ENCODE data around the gene PPP1R13B.

Gene PPP1R13B

GRCh38 chr14:103716091-103716801 lies 131.1 kb downstream of the PPP1R13B start:
- FAIRE-seq (no peak), DNase-seq (ENCODE audit: low spot score) (peak; percentile 23)

GRCh38 chr14:103715052-103716000 lies 132.0 kb downstream of the PPP1R13B start, which contains the start of the genes XRCC3 and ZFYVE21:
TSS of gene XRCC3 (minus strand) at chr14:103715451. CDS start at chr14:103711087, 4,364 bp downstream.
TSS of gene ZFYVE21 (plus strand) at chr14:103715810. CDS start at chr14:103715842, 32 bp downstream.
- peak; percentile 89 for FAIRE-seq
- peak; percentile 98 for DNase-seq (ENCODE audit: low spot score)

DNA sequence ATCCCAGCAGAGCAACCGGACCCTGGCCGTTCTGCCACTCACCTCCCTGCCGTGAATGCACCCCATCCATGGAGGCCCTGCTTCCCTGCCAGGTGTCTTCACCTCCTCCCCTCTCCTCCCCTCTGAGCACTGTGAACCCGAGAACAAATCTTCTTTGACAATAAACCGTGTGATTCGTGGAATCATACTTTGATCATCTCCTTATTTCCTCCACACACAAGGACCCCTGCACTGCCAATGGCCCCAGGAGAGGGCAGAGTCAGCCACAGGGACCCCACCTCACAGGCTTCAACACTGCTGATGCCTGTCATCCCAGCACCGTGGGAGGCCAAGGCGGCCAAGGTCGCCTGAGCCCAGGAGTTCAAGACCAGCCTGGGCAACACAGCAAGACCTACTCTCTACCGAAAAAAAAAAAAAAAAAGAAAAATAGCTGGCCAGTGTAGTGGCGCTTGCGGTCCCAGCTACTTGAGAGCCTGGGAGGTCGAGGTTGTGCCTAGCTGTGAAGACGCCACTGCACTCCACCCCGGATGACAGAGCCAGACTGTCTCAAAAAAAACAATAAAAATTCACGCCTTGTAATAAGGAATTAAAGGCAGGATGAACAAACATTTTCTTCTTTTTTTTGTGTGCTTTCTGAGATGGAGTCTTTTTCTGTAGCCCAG lies 133.2 kb downstream of the PPP1R13B start:
- DNase-seq (ENCODE audit: low spot score) (no peak), FAIRE-seq (no peak)

DNA sequence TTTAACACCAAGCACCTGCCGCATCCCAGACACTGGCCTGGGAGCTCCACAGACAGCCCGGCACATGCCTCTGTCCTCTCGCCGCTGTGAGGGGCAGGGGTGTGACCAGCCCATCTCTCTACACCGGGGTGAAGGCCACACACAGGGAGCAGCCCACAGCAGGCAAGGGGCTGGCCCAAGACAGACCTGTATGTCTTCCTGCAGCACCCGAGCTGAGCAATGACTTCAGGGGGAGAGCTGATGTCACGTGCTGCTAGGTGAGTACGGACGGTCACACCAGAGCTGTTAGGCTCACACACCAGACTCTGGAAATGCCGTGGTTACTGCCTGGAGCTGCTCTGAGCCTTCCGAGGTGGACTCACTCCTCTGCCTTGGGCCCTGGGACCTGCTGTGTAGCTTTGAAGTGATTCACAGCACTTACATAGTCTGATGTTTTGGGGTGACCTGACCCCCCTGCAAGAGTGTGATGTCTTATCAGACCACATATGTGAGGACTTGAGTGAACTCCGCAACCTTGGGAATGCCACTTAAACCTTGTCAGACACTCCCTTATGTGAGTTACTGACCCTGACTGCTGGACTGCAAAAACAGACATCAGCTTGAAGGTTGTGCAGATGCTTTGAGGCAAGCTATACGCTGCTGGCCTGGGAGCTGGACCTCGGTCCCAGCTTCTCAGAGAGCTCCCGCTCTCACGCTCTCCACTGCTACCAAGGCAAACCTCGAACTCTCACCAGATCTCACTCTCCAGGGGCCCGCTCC lies 133.9 kb downstream of the PPP1R13B start:
- no peak for DNase-seq (ENCODE audit: low spot score)
- no peak for FAIRE-seq

- FAIRE-seq (no peak), DNase-seq (ENCODE audit: low spot score) (no peak)
These were observed 134.6 kb downstream of the PPP1R13B start for GRCh38 chr14:103712633-103713247.

DNA sequence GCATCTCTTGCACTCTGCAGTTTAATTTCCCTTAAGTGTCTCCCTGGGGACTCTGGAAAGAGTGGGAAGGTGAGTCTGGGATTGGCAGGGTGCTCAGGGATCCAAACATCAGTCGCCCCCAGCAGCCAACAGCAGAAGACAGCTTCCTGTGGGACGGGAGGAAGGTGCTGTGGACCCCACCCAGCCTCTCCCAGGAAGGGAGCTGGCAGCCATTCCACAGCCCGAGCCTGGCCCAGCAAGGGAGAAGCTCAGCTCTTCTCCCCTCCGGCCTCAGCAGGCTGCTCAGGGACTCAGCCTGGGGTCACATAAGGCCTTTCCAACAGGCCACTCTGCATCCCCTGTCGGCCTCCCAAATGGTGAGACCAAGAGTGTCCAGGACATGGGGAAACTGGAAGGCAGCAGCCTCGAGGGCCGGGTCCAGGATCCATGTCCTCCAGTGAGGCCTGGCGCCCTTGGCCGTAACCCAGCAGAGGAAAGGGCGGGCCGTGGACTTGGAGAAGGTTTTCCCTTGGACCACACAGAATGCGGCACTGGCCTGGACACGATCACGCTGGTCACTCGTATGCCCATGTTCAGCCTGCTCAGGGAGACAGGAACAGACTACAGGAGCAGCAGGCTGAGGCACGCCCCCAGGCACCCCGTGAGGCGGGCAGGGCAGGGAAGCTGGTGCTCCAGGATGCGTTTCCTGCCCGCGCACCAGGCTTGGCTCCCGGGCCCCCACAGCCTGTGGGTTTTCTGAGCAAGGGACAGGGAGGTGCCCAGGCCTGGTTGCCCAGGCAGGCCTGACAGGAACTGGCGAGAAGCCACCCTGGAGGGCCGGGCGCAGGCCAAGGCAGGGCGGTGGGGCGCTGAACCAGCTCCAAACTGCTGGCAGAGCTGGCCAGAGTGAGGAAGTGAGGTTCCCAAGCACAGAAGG lies 135.6 kb downstream of the PPP1R13B start:
- DNase-seq (ENCODE audit: low spot score) (no peak), FAIRE-seq (no peak)

- FAIRE-seq, result no peak
- DNase-seq (ENCODE audit: low spot score), result no peak
These were observed 136.5 kb downstream of the PPP1R13B start for GRCh38 chr14:103710771-103711377.

DNA sequence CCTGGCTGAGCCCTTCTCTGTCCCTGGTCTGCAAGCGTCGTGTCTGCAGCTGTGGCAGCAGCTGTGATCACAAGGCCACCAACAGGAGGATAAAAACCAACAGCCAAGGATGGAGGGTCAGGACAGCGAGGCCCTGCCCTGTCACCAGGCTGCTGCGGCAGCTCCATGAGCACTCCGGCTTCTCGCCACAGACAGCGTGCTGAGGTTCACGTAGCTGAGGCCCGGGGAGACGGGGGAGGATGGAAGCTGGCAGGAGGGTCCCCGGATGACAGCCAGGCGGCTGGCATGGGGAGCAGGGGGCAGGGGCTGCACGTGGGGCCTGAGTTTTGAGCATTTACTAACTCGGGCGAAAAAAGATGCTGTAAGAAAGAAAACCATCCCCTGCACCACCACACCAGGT lies 137.6 kb downstream of the PPP1R13B start:
- FAIRE-seq (no peak), DNase-seq (ENCODE audit: low spot score) (no peak)

DNA sequence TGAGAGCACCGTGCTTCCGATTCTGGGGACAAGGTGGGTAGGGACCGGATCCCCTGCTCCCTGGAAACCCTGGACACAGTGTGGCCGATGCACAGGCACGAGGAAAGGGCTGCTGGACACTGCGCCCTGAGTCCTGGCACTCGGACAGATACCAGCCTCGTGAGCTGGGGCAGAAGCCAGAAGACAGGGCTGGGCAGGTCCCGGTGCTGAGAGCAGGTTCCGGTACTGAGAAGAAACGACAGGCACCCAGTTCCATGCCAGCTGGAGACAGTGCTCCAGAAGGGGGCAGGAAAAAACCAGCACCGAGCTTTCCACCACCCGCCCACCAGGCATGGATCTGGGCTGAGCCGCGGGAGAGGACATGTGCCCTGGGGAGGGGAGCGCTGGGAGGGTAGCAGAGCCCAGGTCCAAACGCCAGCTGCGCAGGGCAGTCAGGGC lies 138.6 kb downstream of the PPP1R13B start:
- DNase-seq (ENCODE audit: low spot score) (no peak), FAIRE-seq (no peak)

DNA sequence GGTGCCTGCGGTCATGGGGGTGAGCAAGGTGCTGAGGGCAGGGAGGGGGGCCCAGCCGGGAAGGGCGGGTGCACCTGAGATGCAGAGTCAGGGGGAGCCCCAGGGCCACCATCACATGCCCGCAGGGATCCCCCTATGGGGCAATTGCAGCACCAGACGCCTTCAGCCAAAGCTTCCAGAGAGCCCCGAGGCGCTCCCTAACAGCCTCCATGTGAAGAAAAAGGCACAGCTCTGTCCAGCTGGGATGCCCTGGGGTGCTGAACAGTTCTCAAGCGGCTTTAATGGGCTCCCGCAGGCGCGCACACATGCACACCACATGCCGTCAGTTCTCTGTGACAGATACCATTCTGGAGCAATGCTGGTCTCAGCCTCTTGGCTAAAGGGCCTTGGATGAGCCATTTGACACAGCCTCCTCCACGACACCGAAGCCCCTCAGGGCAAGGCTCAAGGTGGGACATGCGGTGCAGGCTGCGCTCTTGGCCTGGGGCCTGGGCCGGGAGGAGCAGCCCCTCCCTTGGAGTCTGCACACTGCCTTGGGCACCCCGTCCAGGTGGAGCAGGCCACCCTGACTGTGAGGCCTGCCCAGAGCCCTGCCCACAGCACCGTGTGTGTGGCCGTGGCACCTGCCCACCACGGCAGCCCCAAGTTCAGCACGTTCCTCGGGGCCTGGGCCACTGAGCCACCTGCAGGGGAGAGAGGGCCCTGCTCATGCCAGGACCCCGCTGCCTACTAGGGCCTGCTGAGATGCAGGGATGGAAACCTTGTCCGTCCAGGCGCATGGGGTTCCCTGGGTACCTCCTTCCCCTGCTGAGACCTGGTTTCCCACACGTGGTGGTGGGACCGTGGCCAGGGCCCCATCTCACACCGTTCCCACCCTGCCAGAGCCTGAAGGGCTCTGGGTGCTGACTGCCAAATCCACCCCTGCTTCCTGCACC lies 139.8 kb downstream of the PPP1R13B start:
- DNase-seq (ENCODE audit: low spot score) (no peak), FAIRE-seq (no peak)

GRCh38 chr14:103706551-103707328 lies 140.6 kb downstream of the PPP1R13B start:
- no peak for DNase-seq (ENCODE audit: low spot score)
- no peak for FAIRE-seq

GRCh38 chr14:103705504-103706284 lies 141.7 kb downstream of the PPP1R13B start:
- DNase-seq (ENCODE audit: low spot score) (no peak), FAIRE-seq (no peak)

GRCh38 chr14:103705118-103705503 lies 142.3 kb downstream of the PPP1R13B start:
- DNase-seq (ENCODE audit: low spot score), result no peak
- FAIRE-seq, result no peak

DNA sequence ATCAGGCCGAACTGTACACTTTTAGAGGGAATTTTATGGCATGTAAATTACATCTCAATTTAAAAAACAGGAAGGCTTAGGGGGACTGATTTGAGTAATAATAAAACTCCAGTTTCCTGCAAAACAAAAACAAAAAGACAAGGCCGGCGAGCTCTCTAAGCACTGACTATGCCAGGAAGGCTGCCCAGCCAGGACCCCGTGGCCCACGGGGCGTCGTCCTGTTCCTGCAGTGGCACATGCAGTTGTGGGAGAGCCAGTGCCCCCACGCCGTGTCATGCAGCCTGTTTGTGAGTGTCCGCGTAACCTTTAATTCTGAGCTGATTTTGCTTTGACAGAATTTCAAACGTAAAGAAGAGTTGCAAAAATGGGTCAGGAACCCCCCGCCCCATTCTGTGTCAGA lies 142.7 kb downstream of the PPP1R13B start:
- no peak for DNase-seq (ENCODE audit: low spot score)
- FAIRE-seq, result no peak

DNA sequence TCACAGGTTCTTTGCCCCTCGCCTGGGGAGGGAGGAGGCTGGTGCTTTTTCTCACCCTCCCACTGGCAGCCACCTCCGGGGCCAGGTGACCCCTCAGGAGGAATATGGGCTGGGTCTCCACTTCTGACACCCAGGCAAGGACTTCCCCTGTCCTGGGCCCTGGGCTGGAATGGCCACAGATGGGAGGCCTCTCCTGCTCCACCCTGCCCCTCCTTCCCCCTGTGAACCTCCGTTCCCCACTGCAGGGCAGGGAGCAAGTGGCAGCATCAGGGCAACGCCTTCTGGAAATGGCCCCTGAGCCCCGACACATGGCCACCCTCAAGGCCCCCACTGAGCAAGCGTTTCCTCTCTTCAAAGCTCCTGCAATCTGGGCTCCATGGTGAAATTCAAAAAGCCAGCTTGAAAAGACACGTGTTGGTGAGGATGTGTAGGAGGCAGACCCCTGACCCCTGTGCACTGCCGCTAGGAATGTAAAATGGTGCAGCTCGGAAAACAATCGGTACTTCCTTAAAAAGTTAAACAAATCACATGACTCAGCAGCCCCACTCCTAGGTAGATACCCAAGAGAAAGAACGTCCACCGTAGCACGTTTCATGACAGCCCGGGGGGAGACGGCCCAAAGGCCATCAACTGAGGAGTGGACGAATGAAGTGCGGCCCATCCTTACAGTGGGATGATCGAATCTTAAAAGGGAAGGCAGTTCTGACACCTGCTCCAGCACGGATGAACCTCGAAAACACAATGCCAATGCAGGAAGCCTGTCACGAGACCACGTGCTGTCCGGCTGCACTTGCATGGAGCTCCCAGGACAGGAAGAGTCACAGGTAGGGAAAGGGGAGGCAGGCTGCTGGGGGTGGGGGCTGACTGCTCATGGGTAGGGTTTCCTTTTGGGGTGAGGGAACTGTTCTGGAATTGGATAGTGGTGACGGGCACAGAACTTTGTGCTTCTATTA lies 143.7 kb downstream of the PPP1R13B start:
- no peak for DNase-seq (ENCODE audit: low spot score)
- no peak for FAIRE-seq
